ENCODE data around the gene RPH3AL.
"Not testable (repeated sequence)": the region's sequence is repeated elsewhere in the genome, so short reads cannot be mapped to it uniquely, and the experiment has no call there.

Gene RPH3AL

GRCh38 chr17:222172-222571 is 130.4 kb downstream of the RPH3AL start:
- in situ Hi-C loops (cut with HindIII; ENCODE audit: low sequenced_read_pairs), result no loop called here
- H3K4me3 ChIP-seq (ENCODE audit: low read depth, low read length), result no peak overlapping the region
- DNase-seq (ENCODE audit: low read depth, low spot score), result no peak
- no peak for TF ChIP-seq CTCF (IDR thresholded peaks at IDR 0.05; ENCODE audit: low read depth, low read length)

GRCh38 chr17:219696-220095 is 132.9 kb downstream of the RPH3AL start:
- TF ChIP-seq CTCF (IDR thresholded peaks at IDR 0.05; ENCODE audit: low read depth, low read length), result no peak
- no peak overlapping the region for H3K4me3 ChIP-seq (ENCODE audit: low read depth, low read length)
- in situ Hi-C loops (cut with HindIII; ENCODE audit: low sequenced_read_pairs), result no loop called here
- no peak for DNase-seq (ENCODE audit: low read depth, low spot score)

- H3K4me3 ChIP-seq (ENCODE audit: low read depth, low read length), result no peak overlapping the region
- TF ChIP-seq CTCF (IDR thresholded peaks at IDR 0.05; ENCODE audit: low read depth, low read length), result no peak
- DNase-seq (ENCODE audit: low read depth, low spot score), result no peak
- in situ Hi-C loops (cut with HindIII; ENCODE audit: low sequenced_read_pairs), result no loop called here
Observed at GRCh38 chr17:218432-219110, 134.0 kb downstream of the RPH3AL start.

GRCh38 chr17:216625-217024 is 136.0 kb downstream of the RPH3AL start:
- no peak for DNase-seq (ENCODE audit: low read depth, low spot score)
- TF ChIP-seq CTCF (IDR thresholded peaks at IDR 0.05; ENCODE audit: low read depth, low read length), result no peak
- in situ Hi-C loops (cut with HindIII; ENCODE audit: low sequenced_read_pairs), result no loop called here

GRCh38 chr17:215563-216478 is 136.8 kb downstream of the RPH3AL start:
- DNase-seq (ENCODE audit: low read depth, low spot score); in situ Hi-C loops (cut with HindIII; ENCODE audit: low sequenced_read_pairs): not testable (repeated sequence)

More at GRCh38 chr17:216625-217024, 136.0 kb downstream of the RPH3AL start:
- H3K4me3 ChIP-seq (ENCODE audit: low read depth, low read length), result no peak overlapping the region

GRCh38 chr17:214881-215331 is 137.7 kb downstream of the RPH3AL start:
- no peak overlapping the region for H3K4me3 ChIP-seq (ENCODE audit: low read depth, low read length)
- no peak for TF ChIP-seq CTCF (IDR thresholded peaks at IDR 0.05; ENCODE audit: low read depth, low read length)
- in situ Hi-C loops (cut with HindIII; ENCODE audit: low sequenced_read_pairs), result no loop called here
- DNase-seq (ENCODE audit: low read depth, low spot score), result no peak

More at GRCh38 chr17:215563-216478, 136.8 kb downstream of the RPH3AL start:
- not testable (repeated sequence) for H3K4me3 ChIP-seq (ENCODE audit: low read depth, low read length)

All from astrocyte of the spinal cord (primary cell).